Measurements from ENCODE around the gene GALNT9.
"Not testable (repeated sequence)": the region's sequence is repeated elsewhere in the genome, so short reads cannot be mapped to it uniquely, and the experiment has no call there.

The GALNT9 gene

GRCh38 chr12:132263451-132264049 is 65.8 kb downstream of the GALNT9 start:
- DNase-seq: no peak

GRCh38 chr12:132263061-132263360 is 66.4 kb downstream of the GALNT9 start:
- DNase-seq: no peak

DNA sequence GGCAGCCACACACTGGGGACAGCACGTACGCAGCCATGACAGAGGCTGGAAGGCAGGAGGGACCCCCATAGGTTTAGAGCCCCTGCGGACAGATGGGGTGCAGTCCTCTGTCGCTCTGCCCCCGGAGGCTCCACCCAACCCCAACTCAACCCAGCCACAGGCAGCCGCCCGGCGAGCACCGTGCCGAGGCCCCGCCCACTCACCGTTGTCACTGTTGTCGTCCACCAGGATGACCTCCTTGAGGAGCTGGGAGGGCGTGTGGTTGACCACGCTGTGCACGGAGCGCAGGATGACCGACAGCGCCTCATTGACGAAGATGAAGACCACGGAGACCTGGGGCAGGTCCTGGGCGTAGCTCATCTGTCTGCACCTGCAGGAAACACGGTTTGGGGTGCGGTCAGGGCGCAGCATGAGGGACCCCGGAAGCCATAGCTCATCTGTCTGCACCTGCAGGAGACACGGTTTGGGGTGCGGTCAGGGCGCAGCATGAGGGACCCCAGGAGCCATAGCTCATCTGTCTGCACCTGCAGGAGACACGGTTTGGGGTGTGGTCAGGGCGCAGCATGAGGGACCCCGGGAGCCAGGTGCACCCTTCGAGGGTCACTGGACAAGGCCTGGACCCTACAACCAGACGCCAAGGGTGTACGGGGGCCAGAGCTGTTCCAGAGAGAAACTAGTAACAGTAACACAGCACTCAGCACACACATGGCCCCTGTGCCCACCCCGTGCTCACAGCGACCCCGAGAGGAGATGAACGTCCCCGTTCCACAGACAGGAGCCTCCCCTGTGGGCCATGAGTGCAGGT is 66.9 kb downstream of the GALNT9 start:
- no peak for DNase-seq

DNA sequence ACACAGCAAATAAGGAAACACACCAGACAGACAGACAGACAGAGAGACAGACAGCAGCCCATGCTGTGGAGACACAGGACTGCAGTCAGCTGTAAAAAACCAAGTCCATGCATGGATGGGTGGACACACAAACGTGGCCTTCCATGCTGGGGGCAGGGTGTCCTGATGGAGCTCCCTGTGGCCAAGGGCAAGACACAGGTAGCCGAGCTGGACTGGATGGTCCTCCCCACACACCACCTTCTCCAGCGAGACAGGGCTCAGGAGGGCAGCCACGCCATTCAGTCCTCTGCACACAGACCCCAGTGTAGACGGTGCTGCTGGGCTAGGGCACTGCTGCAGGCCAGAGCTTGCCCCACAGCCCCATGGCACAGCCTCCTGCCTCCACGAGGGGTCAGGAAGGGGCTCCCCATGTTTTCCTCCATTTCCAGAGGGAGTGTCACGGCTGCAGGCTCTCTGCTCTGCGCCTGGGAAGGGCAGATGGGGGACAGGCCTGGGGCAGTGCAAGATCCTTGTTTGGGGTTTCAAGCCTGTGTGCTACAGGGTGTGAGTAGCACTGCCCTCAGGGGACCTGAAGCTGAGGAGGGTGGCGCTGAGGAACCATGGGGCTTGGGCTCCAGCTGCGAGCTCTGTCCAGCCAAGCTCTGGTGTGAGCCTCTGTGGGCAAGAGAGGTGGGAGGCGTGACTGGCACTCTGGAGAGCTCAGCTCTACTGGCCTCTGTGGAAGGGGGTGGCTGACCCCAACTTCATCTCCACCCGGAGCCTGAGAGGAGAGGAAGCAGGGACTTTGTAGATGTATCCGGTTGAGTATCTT is 67.9 kb downstream of the GALNT9 start:
- DNase-seq: no peak

GRCh38 chr12:132260721-132261120 is 68.7 kb downstream of the GALNT9 start:
- DNase-seq: no peak

GRCh38 chr12:132259872-132260695 is 69.3 kb downstream of the GALNT9 start:
- no peak for DNase-seq

GRCh38 chr12:132259364-132259871 is 70.0 kb downstream of the GALNT9 start:
- no peak for DNase-seq

DNA sequence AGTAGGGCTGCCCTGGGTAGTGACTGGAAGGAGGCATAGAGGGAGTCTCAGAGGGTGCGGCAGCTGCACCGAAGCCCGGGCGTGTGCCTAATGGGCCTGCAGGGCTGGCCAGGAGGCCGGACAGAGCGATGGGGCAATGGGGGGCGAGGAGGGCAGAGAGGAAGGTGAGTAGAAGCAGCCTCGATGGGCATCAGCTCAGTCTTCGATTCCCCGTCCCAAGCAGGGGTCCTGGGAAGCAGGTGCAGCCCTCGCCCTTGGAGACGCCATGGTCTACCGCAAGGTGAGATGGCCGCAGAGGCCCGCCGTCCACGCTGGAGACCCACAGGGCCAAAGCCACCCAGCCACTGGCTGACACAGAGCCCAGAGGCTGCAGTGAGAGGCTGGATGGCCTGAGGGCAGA is 70.8 kb downstream of the GALNT9 start:
- no peak for DNase-seq

DNA sequence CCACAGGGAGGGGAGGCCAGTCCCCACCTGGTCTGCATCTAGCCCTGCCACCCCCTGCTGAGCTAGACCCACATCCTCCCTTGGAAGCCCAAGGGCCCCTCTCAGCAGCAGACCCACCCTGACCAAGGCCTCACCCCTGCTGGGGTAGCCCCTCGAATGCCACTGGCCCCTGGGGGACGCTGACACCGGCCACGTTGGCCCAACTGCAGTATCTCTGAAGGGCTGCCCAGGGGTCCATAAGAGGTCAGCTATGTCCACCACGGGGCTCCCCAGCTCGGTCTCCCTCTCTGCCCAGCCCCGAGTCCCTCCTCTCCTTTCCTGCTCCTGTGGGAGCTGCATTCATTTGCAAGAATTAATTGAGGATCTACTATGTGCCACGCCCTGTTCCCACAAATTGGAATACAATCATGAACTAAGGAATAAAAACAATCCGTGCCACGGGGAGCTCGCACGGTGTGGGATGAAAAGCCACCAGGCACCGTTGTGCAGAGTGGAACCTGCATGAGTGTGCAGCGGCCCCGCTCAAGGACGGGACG is 71.4 kb downstream of the GALNT9 start:
- no peak for DNase-seq

DNA sequence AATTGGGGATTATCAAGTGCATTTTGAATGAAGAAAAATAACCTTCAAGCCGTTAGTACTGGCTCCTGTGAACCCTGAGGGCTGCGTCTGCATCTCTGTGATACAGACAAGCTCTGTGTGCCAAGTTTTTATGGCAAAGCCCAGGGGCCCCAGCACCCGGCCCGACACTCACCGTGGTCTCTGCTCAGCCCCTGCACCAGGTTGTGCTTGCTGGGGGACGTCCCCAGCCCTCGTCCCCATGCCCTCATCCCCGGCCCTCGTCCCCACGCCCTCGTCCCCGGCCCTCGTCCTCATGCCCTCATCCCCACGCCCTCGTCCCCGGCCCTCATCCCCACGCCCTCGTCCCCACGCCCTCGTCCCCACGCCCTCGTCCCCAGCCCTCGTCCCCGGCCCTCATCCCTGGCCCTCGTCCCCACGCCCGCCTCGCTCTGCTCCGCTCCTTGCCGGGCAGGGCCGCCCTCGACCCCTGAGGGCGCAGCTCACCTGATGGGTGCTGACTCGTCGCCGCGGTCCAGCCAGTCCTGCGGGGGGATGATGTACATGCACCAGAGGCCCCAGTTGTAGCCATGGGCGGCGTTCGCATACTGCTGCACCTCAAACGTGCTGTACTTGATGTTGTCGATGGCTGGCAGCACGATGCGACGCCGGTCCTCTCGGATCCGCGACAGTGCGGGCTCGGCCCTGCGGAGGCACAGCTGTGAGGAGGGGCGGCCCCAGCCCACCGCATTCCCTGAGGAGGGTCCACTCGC is 72.0 kb downstream of the GALNT9 start:
- DNase-seq: no peak

DNA sequence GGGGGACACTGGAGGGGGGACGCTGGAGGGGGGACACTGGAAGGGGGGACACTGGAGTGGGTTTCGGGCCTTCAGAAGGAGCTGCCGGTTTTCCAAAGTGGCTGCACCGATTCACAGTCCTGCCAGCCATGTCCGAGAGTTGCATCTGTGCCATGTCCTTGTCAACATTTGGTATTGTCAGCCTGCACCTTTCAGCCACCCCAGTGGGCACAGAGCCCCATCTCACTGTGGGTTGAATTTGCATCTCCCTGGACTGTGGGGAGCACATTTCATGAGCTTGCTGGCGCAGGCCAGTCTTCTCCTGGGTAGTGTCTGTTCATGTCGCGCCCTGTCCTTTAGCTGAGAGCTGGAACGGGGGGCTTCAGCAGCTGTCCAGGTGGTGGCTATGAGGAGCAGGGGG is 72.7 kb downstream of the GALNT9 start:
- no peak for DNase-seq

- DNase-seq: no peak
Observed at GRCh38 chr12:132255642-132256041, 73.7 kb downstream of the GALNT9 start.

GRCh38 chr12:132253698-132254480 is 75.5 kb downstream of the GALNT9 start:
- DNase-seq: peak; percentile 49

DNA sequence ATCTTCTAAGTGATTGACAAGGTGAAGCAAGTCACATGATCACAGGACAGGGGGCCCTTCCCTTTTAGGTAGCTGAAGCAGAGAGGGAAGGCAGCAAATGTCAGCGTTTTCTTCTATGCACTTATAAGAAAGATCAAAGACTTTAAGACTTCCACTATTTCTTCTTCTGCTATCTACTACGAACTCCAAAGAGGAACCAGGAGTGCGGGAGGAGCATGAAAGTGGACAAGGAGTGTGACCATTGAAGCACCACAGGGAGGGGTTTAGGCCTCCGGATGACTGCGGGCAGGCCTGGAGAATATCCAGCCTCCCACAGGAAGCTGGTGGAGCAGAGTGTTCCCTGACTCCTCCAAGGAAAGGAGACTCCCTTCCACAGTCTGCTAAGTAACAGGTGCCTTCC is 76.4 kb downstream of the GALNT9 start:
- DNase-seq: not testable (repeated sequence)

- no peak for DNase-seq
Observed at GRCh38 chr12:132251741-132252490, 77.5 kb downstream of the GALNT9 start.

DNA sequence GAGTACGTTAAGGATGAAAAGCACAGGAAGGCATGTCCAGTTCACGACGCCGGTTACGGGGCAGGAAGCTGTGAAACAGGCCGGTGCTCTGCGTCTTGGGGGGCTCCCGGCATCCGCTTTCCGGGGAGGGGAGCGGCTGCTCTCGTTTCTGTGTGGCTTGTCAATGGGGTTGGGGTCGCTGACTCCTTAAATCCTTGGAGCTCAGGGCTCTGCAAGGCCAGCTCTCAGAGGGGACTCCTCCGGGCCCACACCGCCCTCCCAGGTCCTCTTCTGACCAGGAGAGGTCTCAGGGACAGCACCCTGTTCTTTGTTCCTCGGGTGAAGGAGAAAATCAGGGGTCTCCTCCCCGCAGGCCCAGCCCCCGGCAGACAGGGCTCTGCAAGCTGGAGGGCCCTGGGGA is 78.1 kb downstream of the GALNT9 start:
- no peak for DNase-seq

- DNase-seq: no peak
Observed at GRCh38 chr12:132250707-132251106, 78.7 kb downstream of the GALNT9 start.

- DNase-seq: no peak
Observed at GRCh38 chr12:132249689-132250478, 79.5 kb downstream of the GALNT9 start.

- DNase-seq: no peak
Observed at GRCh38 chr12:132248453-132249167, 80.8 kb downstream of the GALNT9 start.
